HEK293 (cell line): ENCODE results near the gene FOXP1.

ENCODE experiments used
- CTCF ChIP-seq: fragments of 450-650 bp; formaldehyde crosslinking; IDR thresholded peaks from 2 replicates; pipeline ENCODE4 v1.5.1; 2016; ENCODE audit warnings: missing biosample characterization, missing genetic modification characterization
- ELK4 ChIP-seq: IDR thresholded peaks from 2 replicates; pipeline ENCODE4 v1.6.1; 2011; ENCODE audit warnings: mild to moderate bottlenecking, low read depth, low read length, borderline replicate concordance
- HOXA7 ChIP-seq: sonication (generic); formaldehyde crosslinking; IDR thresholded peaks from 2 replicates; pipeline ENCODE4 v1.8.1; 2022; ENCODE audit warnings: missing genetic modification reagents, borderline replicate concordance
- REST ChIP-seq: fragments of 450-650 bp; formaldehyde crosslinking; IDR thresholded peaks from 2 replicates; pipeline ENCODE4 v1.5.1; 2016; ENCODE audit warnings: missing biosample characterization, missing genetic modification characterization
- ZFP41 ChIP-seq: fragments of 450-650 bp; formaldehyde crosslinking; IDR thresholded peaks from 2 replicates; pipeline ENCODE4 v1.5.1; 2016; ENCODE audit warnings: missing biosample characterization, missing genetic modification characterization, borderline replicate concordance
- ZNF654 ChIP-seq: fragments of 450-650 bp; formaldehyde crosslinking; IDR thresholded peaks from 2 replicates; pipeline ENCODE4 v1.5.1; 2016; ENCODE audit warnings: low read depth, missing biosample characterization, missing genetic modification characterization
- ZNF776 ChIP-seq: fragments of 450-650 bp; formaldehyde crosslinking; IDR thresholded peaks from 2 replicates; pipeline ENCODE4 v1.5.0; 2017; ENCODE audit warnings: missing biosample characterization, missing genetic modification characterization, borderline replicate concordance

GRCh38 chr3:71128961-71129360, 454.6 kb downstream of the FOXP1 start:
- no peak for TF ChIP-seq ZNF654 (tag by site-specific recombination)
- TF ChIP-seq ELK4 = no peak
- no peak for TF ChIP-seq ZFP41 (tag by site-specific recombination)
- no peak for TF ChIP-seq HOXA7
- no peak for TF ChIP-seq REST (tag by site-specific recombination)
- no peak for TF ChIP-seq CTCF
- no peak for TF ChIP-seq ZNF776
